HG03280 (cell line): ENCODE data around the gene RAD51B.

Experiments used
- ATAC-seq: cut with Tn5 transposase; IDR thresholded peaks from one replicate; pipeline ENCODE4 v1.9.1; 2021; ENCODE audit warnings: mild to moderate bottlenecking, moderate library complexity; ENCODE audit not compliant: unreplicated experiment

The RAD51B gene

GRCh38 chr14:68394118-68394763 lies 574.7 kb downstream of the RAD51B start:
- no peak for ATAC-seq

- ATAC-seq = no peak
Observed at GRCh38 chr14:68394764-68395143, 575.2 kb downstream of the RAD51B start.

- ATAC-seq = no peak
Observed at GRCh38 chr14:68395604-68396003, 576.0 kb downstream of the RAD51B start.

- ATAC-seq = no peak
Observed at GRCh38 chr14:68396461-68396860, 576.9 kb downstream of the RAD51B start.

- no peak for ATAC-seq
Observed at GRCh38 chr14:68397371-68397811, 577.8 kb downstream of the RAD51B start.

- no peak for ATAC-seq
Observed at GRCh38 chr14:68397822-68398221, 578.2 kb downstream of the RAD51B start.

GRCh38 chr14:68398370-68398769 lies 578.8 kb downstream of the RAD51B start:
- ATAC-seq = no peak

GRCh38 chr14:68399971-68400370 lies 580.4 kb downstream of the RAD51B start:
- ATAC-seq = no peak

GRCh38 chr14:68401317-68401716 lies 581.7 kb downstream of the RAD51B start:
- no peak for ATAC-seq

GRCh38 chr14:68401855-68402254 lies 582.3 kb downstream of the RAD51B start:
- peak; percentile 58 for ATAC-seq

- ATAC-seq = no peak
Observed at GRCh38 chr14:68402525-68403101, 583.0 kb downstream of the RAD51B start.

- no peak for ATAC-seq
Observed at GRCh38 chr14:68403191-68404145, 583.9 kb downstream of the RAD51B start.

GRCh38 chr14:68404146-68404527 lies 584.6 kb downstream of the RAD51B start:
- ATAC-seq = no peak

- no peak for ATAC-seq
Observed at GRCh38 chr14:68404652-68405183, 585.1 kb downstream of the RAD51B start.

- ATAC-seq = no peak
Observed at GRCh38 chr14:68405961-68406360, 586.4 kb downstream of the RAD51B start.

GRCh38 chr14:68407285-68407684 lies 587.7 kb downstream of the RAD51B start:
- no peak for ATAC-seq

GRCh38 chr14:68407825-68408224 lies 588.2 kb downstream of the RAD51B start:
- no peak for ATAC-seq

- no peak for ATAC-seq
Observed at GRCh38 chr14:68408680-68409079, 589.1 kb downstream of the RAD51B start.

- ATAC-seq = no peak
Observed at GRCh38 chr14:68409387-68409786, 589.8 kb downstream of the RAD51B start.

GRCh38 chr14:68412505-68413465 lies 593.2 kb downstream of the RAD51B start:
- ATAC-seq = no peak
